Loucy (cell line): ENCODE data around the gene MLXIPL.
"Not testable (repeated sequence)": the region's sequence is repeated elsewhere in the genome, so short reads cannot be mapped to it uniquely, and the experiment has no call there.

Experiments
- H2AFZ ChIP-seq: fragments of 200-600 bp; sonication (generic); 2 replicates; pipeline ENCODE4 v1.6.0; 2016; ENCODE audit warnings: antibody characterized with exemption, mild to moderate bottlenecking, low read length, moderate library complexity
- H3F3A ChIP-seq: fragments of 200-600 bp; 2 replicates; pipeline ENCODE4 v1.6.0; 2016; ENCODE audit warnings: antibody characterized with exemption, low read depth, mild to moderate bottlenecking
- H3K27me3 ChIP-seq: fragments of 200-600 bp; sonication (generic); 2 replicates; pipeline ENCODE4 v1.6.1; 2014; ENCODE audit warnings: low read length, mild to moderate bottlenecking; ENCODE audit not compliant: insufficient read depth, poor library complexity, severe bottlenecking
- H3K36me3 ChIP-seq: fragments of 200-600 bp; sonication (generic); 2 replicates; pipeline ENCODE4 v1.6.1; 2016; ENCODE audit warnings: low read length; ENCODE audit not compliant: insufficient read depth
- H3K4me1 ChIP-seq: fragments of 200-600 bp; sonication (generic); 2 replicates; pipeline ENCODE4 v1.5.1; 2014; ENCODE audit warnings: low read length, mild to moderate bottlenecking; ENCODE audit not compliant: insufficient read depth, poor library complexity, severe bottlenecking
- H3K4me2 ChIP-seq: fragments of 200-600 bp; sonication (generic); 2 replicates; pipeline ENCODE4 v1.6.0; 2014; ENCODE audit warnings: antibody characterized with exemption, low read length, low read depth, mild to moderate bottlenecking; ENCODE audit not compliant: poor library complexity, severe bottlenecking
- H3K4me3 ChIP-seq: fragments of 200-600 bp; sonication (generic); 2 replicates; pipeline ENCODE4 v1.5.1; 2014; ENCODE audit warnings: low read length, mild to moderate bottlenecking, mixed read lengths; ENCODE audit not compliant: poor library complexity, severe bottlenecking
- H3K79me2 ChIP-seq: fragments of 200-600 bp; sonication (generic); 2 replicates; pipeline ENCODE4 v1.6.1; 2014; ENCODE audit warnings: low read length; ENCODE audit not compliant: insufficient read depth
- H3K9ac ChIP-seq: fragments of 200-600 bp; sonication (generic); 2 replicates; pipeline ENCODE4 v1.6.0; 2014; ENCODE audit warnings: mild to moderate bottlenecking, low read depth, low read length, moderate library complexity; ENCODE audit not compliant: poor library complexity, severe bottlenecking
- H3K9me2 ChIP-seq: fragments of 200-600 bp; sonication (generic); replicated peaks from 2 replicates; pipeline ENCODE4 v1.6.1; 2016; ENCODE audit warnings: low read depth, low read length, mixed read lengths
- H3K9me3 ChIP-seq: fragments of 200-600 bp; sonication (generic); 2 replicates; pipeline ENCODE4 v1.6.1; 2014; ENCODE audit warnings: mild to moderate bottlenecking, antibody characterized with exemption, low read length, low read depth; ENCODE audit not compliant: insufficient read depth
- H4K20me1 ChIP-seq: fragments of 200-600 bp; sonication (generic); 2 replicates; pipeline ENCODE4 v1.6.0; 2014; ENCODE audit warnings: antibody characterized with exemption, low read length, mild to moderate bottlenecking; ENCODE audit not compliant: insufficient read depth, poor library complexity, severe bottlenecking
- CTCF ChIP-seq: fragments of 200-600 bp; sonication (generic); conservative IDR thresholded peaks from 2 replicates; pipeline ENCODE4 v1.5.1; 2014; ENCODE audit warnings: mild to moderate bottlenecking, antibody characterized with exemption, low read length
- EZH2phosphoT487 ChIP-seq: fragments of 200-600 bp; IDR thresholded peaks from 2 replicates; pipeline ENCODE4 v1.6.1; 2018; ENCODE audit warnings: antibody characterized with exemption, mild to moderate bottlenecking, moderate library complexity, borderline replicate concordance

The MLXIPL gene

GRCh38 chr7:73615886-73616285 is 8.4 kb downstream of the MLXIPL start:
- no peak overlapping the region for H3K4me2 ChIP-seq

GRCh38 chr7:73614937-73615336 is 9.4 kb downstream of the MLXIPL start:
- H3K27me3 ChIP-seq, H2AFZ ChIP-seq, H3K36me3 ChIP-seq: not testable (repeated sequence)

More at GRCh38 chr7:73615886-73616285, 8.4 kb downstream of the MLXIPL start:
- H3F3A ChIP-seq: no peaks in the 10 kb centered on the region
- no peak overlapping the region for H3K4me3 ChIP-seq
- no peaks in the 10 kb centered on the region for H3K36me3 ChIP-seq
- no peaks in the 10 kb centered on the region for H3K9me3 ChIP-seq
- no peaks in the 10 kb centered on the region for H4K20me1 ChIP-seq
- no peak for TF ChIP-seq EZH2phosphoT487
- TF ChIP-seq CTCF: no peak; the same call in 1 of the 2 replicates
- H3K9me2 ChIP-seq: no peaks in the 10 kb centered on the region
- no peaks in the 10 kb centered on the region for H3K79me2 ChIP-seq
- H3K9ac ChIP-seq: no peak overlapping the region
- H2AFZ ChIP-seq: no peak overlapping the region
- no peaks in the 10 kb centered on the region for H3K27me3 ChIP-seq
- H3K4me1 ChIP-seq: no peaks in the 10 kb centered on the region

GRCh38 chr7:73613954-73614735 is 10.2 kb downstream of the MLXIPL start:
- Histone ChIP-seq H3F3A (no peaks in the 10 kb centered on the region), H3K79me2 (no peaks in the 10 kb centered on the region), H3K27me3 (no peaks in the 10 kb centered on the region), H2AFZ (no peak overlapping the region), H3K9me2 (no peaks in the 10 kb centered on the region), H3K36me3 (no peaks in the 10 kb centered on the region), H4K20me1 (no peaks in the 10 kb centered on the region), H3K4me1 (no peaks in the 10 kb centered on the region), H3K9me3 (no peaks in the 10 kb centered on the region), H3K4me3 (no peak overlapping the region), H3K4me2 (no peak overlapping the region), H3K9ac (no peak overlapping the region)
- no peak for TF ChIP-seq EZH2phosphoT487
- no peak for TF ChIP-seq CTCF

More at GRCh38 chr7:73614937-73615336, 9.4 kb downstream of the MLXIPL start:
- not testable (repeated sequence) for H3K9me2 ChIP-seq, H3K4me3 ChIP-seq, H3K4me2 ChIP-seq, H3K9me3 ChIP-seq, H3K4me1 ChIP-seq, H3K9ac ChIP-seq, H3F3A ChIP-seq, H3K79me2 ChIP-seq, H4K20me1 ChIP-seq
